Muscle layer of colon (tissue), 2 donors: Measurements from ENCODE around the gene TULP4.
"Not testable (repeated sequence)": the region's sequence is repeated elsewhere in the genome, so short reads cannot be mapped to it uniquely, and the experiment has no call there.

Source experiments
- H3K27ac ChIP-seq: one replicate; pipeline ENCODE4 v1.7.0; 2013; ENCODE audit warnings: low read depth, mild to moderate bottlenecking, low read length, moderate library complexity
- H3K27me3 ChIP-seq, 2 donors: one replicate each; pipeline ENCODE4 v1.7.0; 2013; ENCODE audit warnings: low read length in 2 of 2, mild to moderate bottlenecking in 2 of 2; ENCODE audit not compliant: insufficient read depth in 2 of 2, control insufficient read depth in 1 of 2
- H3K36me3 ChIP-seq: one replicate; pipeline ENCODE4 v1.7.0; 2013; ENCODE audit warnings: mild to moderate bottlenecking, low read length; ENCODE audit not compliant: insufficient read depth
- H3K4me1 ChIP-seq: one replicate; pipeline ENCODE4 v1.7.0; 2013; ENCODE audit warnings: mild to moderate bottlenecking, low read length; ENCODE audit not compliant: insufficient read depth
- H3K4me3 ChIP-seq, 2 donors: one replicate each; pipeline ENCODE4 v1.7.0; 2013; ENCODE audit warnings: low read length in 2 of 2, low read depth in 1 of 2, mild to moderate bottlenecking in 1 of 2, moderate library complexity in 1 of 2
- H3K9ac ChIP-seq: one replicate; pipeline ENCODE4 v1.7.0; 2013; ENCODE audit warnings: low read length
- H3K9me3 ChIP-seq: one replicate; pipeline ENCODE4 v1.7.0; 2013; ENCODE audit warnings: mild to moderate bottlenecking, low read length
- donor health status: abdominal sarcoma.
- donor health status: Adenocarcinoma of cecum.

Gene TULP4

GRCh38 chr6:158350731-158351130 is 38.5 kb downstream of the TULP4 start:
- not testable (repeated sequence) for H3K4me3 ChIP-seq, H3K9me3 ChIP-seq, H3K27ac ChIP-seq, H3K9ac ChIP-seq, H3K4me1 ChIP-seq, H3K36me3 ChIP-seq, H3K27me3 ChIP-seq

- no peaks in the 10 kb centered on the region for H3K4me1 ChIP-seq
- no peaks in the 10 kb centered on the region for H3K9me3 ChIP-seq
- H3K27me3 ChIP-seq = no peaks in the 10 kb centered on the region
- no peak overlapping the region for H3K27ac ChIP-seq
- no peak overlapping the region for H3K4me3 ChIP-seq
- H3K36me3 ChIP-seq = no peaks in the 10 kb centered on the region
- no peak overlapping the region for H3K9ac ChIP-seq
Observed at GRCh38 chr6:158353883-158354877, 41.9 kb downstream of the TULP4 start.

- H3K36me3 ChIP-seq = no peaks in the 10 kb centered on the region
- no peak overlapping the region for H3K9ac ChIP-seq
- no peak overlapping the region for H3K27ac ChIP-seq
- H3K27me3 ChIP-seq = no peaks in the 10 kb centered on the region
- H3K4me1 ChIP-seq = peaks cover 3% of the 10 kb centered on the region
- no peak overlapping the region for H3K4me3 ChIP-seq
- H3K9me3 ChIP-seq = no peaks in the 10 kb centered on the region
Observed at GRCh38 chr6:158356586-158357546, 44.6 kb downstream of the TULP4 start.

GRCh38 chr6:158357570-158358216 is 45.4 kb downstream of the TULP4 start:
- Histone ChIP-seq H3K36me3 (no peaks in the 10 kb centered on the region), H3K27ac (no peak overlapping the region), H3K9me3 (no peaks in the 10 kb centered on the region), H3K9ac (no peak overlapping the region), H3K4me1 (peaks cover 5% of the 10 kb centered on the region), H3K27me3 (no peaks in the 10 kb centered on the region), H3K4me3 (no peak overlapping the region)

- H3K4me3 ChIP-seq = no peak overlapping the region
- no peaks in the 10 kb centered on the region for H3K36me3 ChIP-seq
- H3K9ac ChIP-seq = no peak overlapping the region
Observed at GRCh38 chr6:158358450-158359077, 46.3 kb downstream of the TULP4 start.

GRCh38 chr6:158361068-158361467 is 48.8 kb downstream of the TULP4 start:
- H3K9me3 ChIP-seq = no peaks in the 10 kb centered on the region
- H3K27me3 ChIP-seq = no peaks in the 10 kb centered on the region
- peaks cover 5% of the 10 kb centered on the region for H3K4me1 ChIP-seq
- no peak overlapping the region for H3K9ac ChIP-seq
- H3K27ac ChIP-seq = no peak overlapping the region
- no peaks in the 10 kb centered on the region for H3K36me3 ChIP-seq
- no peak overlapping the region for H3K4me3 ChIP-seq

More at GRCh38 chr6:158358450-158359077, 46.3 kb downstream of the TULP4 start:
- Histone ChIP-seq H3K9me3 (no peaks in the 10 kb centered on the region), H3K4me1 (peaks cover 5% of the 10 kb centered on the region), H3K27ac (no peak overlapping the region), H3K27me3 (no peaks in the 10 kb centered on the region)

GRCh38 chr6:158361961-158362669 is 49.9 kb downstream of the TULP4 start:
- no peaks in the 10 kb centered on the region for H3K36me3 ChIP-seq
- H3K9ac ChIP-seq = no peak overlapping the region
- no peak overlapping the region for H3K27ac ChIP-seq
- no peaks in the 10 kb centered on the region for H3K9me3 ChIP-seq
- H3K4me3 ChIP-seq = no peak overlapping the region
- peaks cover 5% of the 10 kb centered on the region for H3K4me1 ChIP-seq
- no peaks in the 10 kb centered on the region for H3K27me3 ChIP-seq

GRCh38 chr6:158366363-158366762 is 54.1 kb downstream of the TULP4 start:
- no peaks in the 10 kb centered on the region for H3K9me3 ChIP-seq
- no peak overlapping the region for H3K4me3 ChIP-seq
- H3K27me3 ChIP-seq = no peaks in the 10 kb centered on the region
- H3K36me3 ChIP-seq = no peaks in the 10 kb centered on the region
- peaks cover 5% of the 10 kb centered on the region for H3K4me1 ChIP-seq
- H3K9ac ChIP-seq = no peak overlapping the region
- H3K27ac ChIP-seq = no peak overlapping the region

- Histone ChIP-seq H3K9me3 (no peaks in the 10 kb centered on the region), H3K27ac (no peak overlapping the region), H3K4me3 (no peak overlapping the region), H3K9ac (no peak overlapping the region), H3K36me3 (no peaks in the 10 kb centered on the region), H3K4me1 (no peaks in the 10 kb centered on the region), H3K27me3 (no peaks in the 10 kb centered on the region)
Observed at GRCh38 chr6:158367816-158368215, 55.6 kb downstream of the TULP4 start.

- no peaks in the 10 kb centered on the region for H3K9me3 ChIP-seq
- H3K36me3 ChIP-seq = no peaks in the 10 kb centered on the region
- no peak overlapping the region for H3K4me3 ChIP-seq
- H3K27me3 ChIP-seq = no peaks in the 10 kb centered on the region
- no peaks in the 10 kb centered on the region for H3K4me1 ChIP-seq
- no peak overlapping the region for H3K27ac ChIP-seq
- no peak overlapping the region for H3K9ac ChIP-seq
Observed at GRCh38 chr6:158369241-158369640, 57.0 kb downstream of the TULP4 start.
